ENCODE data around the gene GOLGA2.

GRCh38 chr9:128282500-128282899, 6.7 kb upstream of the GOLGA2 start:
- no peak for TF ChIP-seq POLR2A (IDR thresholded peaks at IDR 0.05; ENCODE audit: low read depth, low read length)
- no peak for TF ChIP-seq POLR2AphosphoS5 (IDR thresholded peaks at IDR 0.05; ENCODE audit: low read depth, low read length)

All from GM12892 (cell line).